H1 (cell line): ENCODE measurements around the gene PIBF1. TPM values are rescaled to one million over a fixed set of nuclear protein-coding genes. Genes with fewer than 3 reads are reported as not detected.

Source experiments
- CTCF ChIA-PET: fragments of 300-600 bp; sonication (Branson Sonifier 250); formaldehyde crosslinking; loops from one replicate; lab custom pipeline; 2021; ENCODE audit not compliant: partially characterized antibody; lab: Charles Lee
- POLR2A ChIA-PET: fragments of 300-600 bp; sonication (Branson Sonifier 250); formaldehyde crosslinking; loops from one replicate; lab custom pipeline; 2021; ENCODE audit warnings: inconsistent platforms; ENCODE audit not compliant: partially characterized antibody; lab: Charles Lee
- DNase-seq, 2 experiments: peaks; one replicate each; pipeline versions ENCODE4 v3.0.0 to v3.0.0-alpha.2; 2010 to 2022; ENCODE audit warnings: low spot score in 2 of 2, low read depth in 1 of 2, mixed read lengths in 1 of 2
- FAIRE-seq: peaks from 2 replicates; lab custom pipeline; 2011; peaks lifted over from hg19 to GRCh38; lab: Jason Lieb, UNC
- H2AFZ ChIP-seq: 2 replicates; pipeline ENCODE4 v1.8.1; 2012; ENCODE audit warnings: low read length, inconsistent platforms
- H2AK5ac ChIP-seq: 2 replicates; pipeline ENCODE4 v1.6.1; 2013; ENCODE audit warnings: low read depth, low read length
- H2BK120ac ChIP-seq: replicated peaks from 2 replicates; pipeline ENCODE3; 2013; ENCODE audit warnings: low read depth, low read length, inconsistent platforms
- H2BK12ac ChIP-seq: 2 replicates; pipeline ENCODE4 v1.6.1; 2013; ENCODE audit warnings: low read depth, low read length
- H2BK15ac ChIP-seq: 2 replicates; pipeline ENCODE4 v1.6.1; 2013; ENCODE audit warnings: low read length
- H2BK20ac ChIP-seq: 2 replicates; pipeline ENCODE4 v1.6.1; 2013; ENCODE audit warnings: low read length
- H2BK5ac ChIP-seq: 2 replicates; pipeline ENCODE4 v1.6.1; 2013; ENCODE audit warnings: low read depth, low read length
- H3K14ac ChIP-seq: 2 replicates; pipeline ENCODE4 v1.6.1; 2013; ENCODE audit warnings: inconsistent platforms; ENCODE audit not compliant: insufficient read length
- H3K18ac ChIP-seq: 2 replicates; pipeline ENCODE4 v1.6.1; 2013; ENCODE audit warnings: low read length; ENCODE audit errors: extremely low read depth
- H3K23ac ChIP-seq: 2 replicates; pipeline ENCODE4 v1.6.1; 2013; ENCODE audit warnings: inconsistent platforms; ENCODE audit not compliant: insufficient read length
- H3K23me2 ChIP-seq: 2 replicates; pipeline ENCODE4 v1.6.1; 2013; ENCODE audit warnings: low read depth, low read length
- H3K27ac ChIP-seq: 2 replicates; pipeline ENCODE4 v1.6.1; 2011; ENCODE audit warnings: low read depth, low read length, inconsistent platforms
- H3K27me3 ChIP-seq, 4 experiments: replicated peaks in 1 of 4; 1 replicate in 1 of 4; 2 replicates in 3 of 4; pipeline versions ENCODE4 v1.6.1 to v1.8.1; 2011 to 2013; ENCODE audit warnings: low read length in 3 of 4, mild to moderate bottlenecking in 3 of 4, inconsistent platforms in 2 of 4, mixed read lengths in 2 of 4, moderate library complexity in 1 of 4; ENCODE audit not compliant: control insufficient read depth in 3 of 4, insufficient read depth in 3 of 4; ENCODE audit errors: extremely low read depth in 1 of 4
- H3K36me3 ChIP-seq, 4 experiments: 2 replicates each; pipeline versions ENCODE4 v1.6.1 to v1.8.1; 2011 to 2013; ENCODE audit warnings: mild to moderate bottlenecking in 4 of 4, low read length in 3 of 4, moderate library complexity in 2 of 4, control low read depth in 1 of 4, inconsistent platforms in 1 of 4; ENCODE audit not compliant: insufficient read depth in 4 of 4, control insufficient read depth in 2 of 4
- H3K4ac ChIP-seq: replicated peaks from 2 replicates; pipeline ENCODE3; 2013; ENCODE audit warnings: low read length, low read depth, mixed read lengths, inconsistent platforms; ENCODE audit not compliant: insufficient read length
- H3K4me1 ChIP-seq, 4 experiments: replicated peaks in 1 of 4; 1 replicate in 1 of 4; 2 replicates in 3 of 4; pipeline versions ENCODE4 v1.6.1 to v1.8.1; 2011 to 2013; ENCODE audit warnings: low read length in 3 of 4, inconsistent platforms in 2 of 4, mixed read lengths in 1 of 4; ENCODE audit not compliant: insufficient read depth in 4 of 4, control insufficient read depth in 3 of 4
- H3K4me2 ChIP-seq, 2 experiments: 2 replicates each; pipeline versions ENCODE4 v1.6.1 to v1.8.1; 2011 to 2013; ENCODE audit warnings: low read depth in 2 of 2, low read length in 2 of 2, control low read depth in 1 of 2, inconsistent platforms in 1 of 2, mild to moderate bottlenecking in 1 of 2; ENCODE audit not compliant: insufficient read depth in 1 of 2
- H3K4me3 ChIP-seq, 4 experiments: fragments of 200-600, 300-600 bp in 1 of 4; sonication (generic), shearing (Covaris generic), sonication (Bioruptor Twin) in 1 of 4; 2 replicates each; pipeline versions ENCODE4 v1.5.1 to v1.8.1; 2011 to 2016; ENCODE audit warnings: low read length in 4 of 4, low read depth in 3 of 4, control low read depth in 2 of 4, inconsistent platforms in 2 of 4, mild to moderate bottlenecking in 2 of 4, mixed read lengths in 1 of 4, moderate library complexity in 1 of 4; ENCODE audit not compliant: insufficient read depth in 2 of 4; ENCODE audit errors: extremely low read depth in 1 of 4
- H3K56ac ChIP-seq: replicated peaks from 2 replicates; pipeline ENCODE3; 2013; ENCODE audit warnings: low read depth, mild to moderate bottlenecking, mixed read lengths, low read length, inconsistent platforms; ENCODE audit not compliant: insufficient read length
- H3K79me1 ChIP-seq: 2 replicates; pipeline ENCODE4 v1.6.1; 2013; ENCODE audit warnings: low read depth, low read length, control low read depth
- H3K79me2 ChIP-seq, 2 experiments: 2 replicates each; pipeline versions ENCODE4 v1.6.1 to v1.8.1; 2012 to 2013; ENCODE audit warnings: low read length in 2 of 2, mild to moderate bottlenecking in 2 of 2, inconsistent platforms in 1 of 2; ENCODE audit not compliant: insufficient read depth in 2 of 2, control insufficient read depth in 1 of 2
- H3K9ac ChIP-seq, 4 experiments: replicated peaks in 1 of 4; 1 replicate in 1 of 4; 2 replicates in 3 of 4; pipeline versions ENCODE4 v1.6.1 to v1.8.1; 2011 to 2013; ENCODE audit warnings: low read depth in 3 of 4, low read length in 3 of 4, control low read depth in 2 of 4, mild to moderate bottlenecking in 2 of 4, moderate library complexity in 2 of 4, inconsistent platforms in 1 of 4; ENCODE audit errors: extremely low read depth in 1 of 4
- H3K9me3 ChIP-seq, 2 experiments: 2 replicates each; pipeline versions ENCODE4 v1.6.1 to v1.8.1; 2012 to 2013; ENCODE audit warnings: mild to moderate bottlenecking in 2 of 2, moderate library complexity in 2 of 2, control low read depth in 1 of 2, inconsistent platforms in 1 of 2, low read depth in 1 of 2, low read length in 1 of 2, mixed read lengths in 1 of 2; ENCODE audit not compliant: insufficient read depth in 2 of 2
- H4K20me1 ChIP-seq, 2 experiments: replicated peaks in 1 of 2; 2 replicates each; pipeline versions ENCODE3 to v1.8.1; 2011 to 2013; ENCODE audit warnings: inconsistent platforms in 2 of 2, low read length in 2 of 2, mild to moderate bottlenecking in 1 of 2; ENCODE audit not compliant: insufficient read depth in 2 of 2, control insufficient read depth in 1 of 2
- H4K5ac ChIP-seq: 2 replicates; pipeline ENCODE4 v1.6.1; 2013; ENCODE audit warnings: low read length, low read depth, mixed read lengths, inconsistent platforms; ENCODE audit not compliant: insufficient read length
- H4K8ac ChIP-seq: 2 replicates; pipeline ENCODE4 v1.8.0; 2013; ENCODE audit warnings: mild to moderate bottlenecking, moderate library complexity, low read length, inconsistent platforms; ENCODE audit not compliant: insufficient read depth; ENCODE audit errors: extremely low read depth
- H4K91ac ChIP-seq: replicated peaks from 2 replicates; pipeline ENCODE3; 2013; ENCODE audit warnings: low read length, mixed read lengths, inconsistent platforms; ENCODE audit not compliant: insufficient read length
- ATF2 ChIP-seq: IDR thresholded peaks from 2 replicates; pipeline ENCODE4 v1.6.1; 2012; ENCODE audit warnings: low read length, inconsistent platforms
- BACH1 ChIP-seq: IDR thresholded peaks from 2 replicates; pipeline ENCODE4 v1.6.1; 2012; ENCODE audit warnings: low read length, improper control_type of control experiment
- CBX8 ChIP-seq: fragments of 300-800, 300-1000 bp; sonication (generic); IDR thresholded peaks from 2 replicates; pipeline ENCODE4 v1.7.1; 2016; ENCODE audit warnings: low read depth, low read length, borderline replicate concordance
- E2F6 ChIP-seq: IDR thresholded peaks from 2 replicates; pipeline ENCODE4 v1.6.1; 2012; ENCODE audit warnings: inconsistent platforms
- HDAC2 ChIP-seq, 2 experiments: fragments of 300-600 bp in 1 of 2; sonication (generic) in 1 of 2; IDR thresholded peaks; 2 replicates each; pipeline ENCODE4 v1.6.1; 2011 to 2012; ENCODE audit warnings: low read depth in 2 of 2, low read length in 2 of 2, mild to moderate bottlenecking in 2 of 2, moderate library complexity in 2 of 2, borderline replicate concordance in 1 of 2, inconsistent platforms in 1 of 2
- NRF1 ChIP-seq: IDR thresholded peaks from 2 replicates; pipeline ENCODE4 v1.6.1; 2011; ENCODE audit warnings: mild to moderate bottlenecking, low read depth, low read length, improper control_type of control experiment
- SIRT6 ChIP-seq: IDR thresholded peaks from one replicate; pipeline ENCODE4 v1.7.1; 2012; ENCODE audit warnings: low read length, inconsistent platforms
- SP1 ChIP-seq: IDR thresholded peaks from 2 replicates; pipeline ENCODE4 v1.6.1; 2011; ENCODE audit warnings: low read depth, low read length
- WGBS, 2 experiments: shearing (Covaris generic) in 1 of 2; methylation state at CpG; one replicate each; pipeline versions ENCODE4 v1.1.6 to v1.1.7; 2013 to 2015; ENCODE audit warnings: low lambda C conversion rate in 2 of 2, mixed read lengths in 2 of 2, inconsistent platforms in 1 of 2, low coverage in 1 of 2, missing lambda C conversion rate in 1 of 2; ENCODE audit not compliant: insufficient replicate concordance in 2 of 2, insufficient coverage in 1 of 2, insufficient read length in 1 of 2; ENCODE audit errors: extremely low coverage in 1 of 2, missing lambda C conversion rate in 1 of 2; 5-methylcytosine and 5-hydroxymethylcytosine counted together
- polyA plus RNA-seq, 7 experiments: library from polyadenylated mRNA; depleted of rRNA in 3 of 7; stranded (reverse) in 5 of 7; unstranded in 2 of 7; fragments of >200 nt in 5 of 7; fragments of 200-250 nt in 2 of 7; gene quantifications; 1 replicate in 5 of 7; 2 replicates in 1 of 7; 4 replicates in 1 of 7; pipeline versions ENCODE4 v1.2.1 to v1.2.3, GENCODE V29; 2011 to 2013; ENCODE audit warnings: missing spikeins in 2 of 7, mixed read lengths in 2 of 7
- total RNA-seq: library from RNA; stranded (reverse); fragmentation: NEBNext Ultra II Directional; extraction: Animal tissue kit (Norgen Biotek cat#: 25700); gene quantifications from 2 replicates; pipeline ENCODE4 v1.2.1, GENCODE V29; 2021

The PIBF1 gene
- total and polyA plus RNA-seq, 2 of the 8 experiments (the other 6 are each of a cell fraction or from before 2014, with no cell fraction given) = 1.1 to 13.2 TPM

GRCh38 chr13:72970301-72970880 lies 188.5 kb downstream of the PIBF1 start:
- H2AFZ ChIP-seq = no peak overlapping the region
- H4K20me1 ChIP-seq = no peaks in the 10 kb centered on the region
- no peak for FAIRE-seq

More at GRCh38 chr13:72970301-72970880, 188.5 kb downstream of the PIBF1 start:
- H3K4me3 ChIP-seq = no peak overlapping the region
- H2BK5ac ChIP-seq = no peak overlapping the region
- H3K4me2 ChIP-seq = no peak overlapping the region
- no peak overlapping the region for H3K56ac ChIP-seq
- no peak overlapping the region for H3K14ac ChIP-seq
- no peak overlapping the region for H3K9ac ChIP-seq
- ChIA-PET POLR2A (no interaction called here), CTCF (interaction anchor here (1.1 to 2.0 kb wide), 3 partner anchors 9 to 17 kb away, joined by 3 to 7 read pairs (median 3); no protein-coding TSS in a partner anchor)
- no peaks in the 10 kb centered on the region for H3K9me3 ChIP-seq
- H3K23me2 ChIP-seq = no peaks in the 10 kb centered on the region
- H3K4me1 ChIP-seq = no peaks in the 10 kb centered on the region; a peak in 1 of 7 replicates
- no peak overlapping the region for H3K27ac ChIP-seq
- TF ChIP-seq HDAC2 (IDR thresholded peaks at IDR 0.05; ENCODE audit: borderline replicate concordance in 1 of 2, low read depth in 2 of 2, low read length in 2 of 2) (no peak), E2F6 (no peak), ATF2 (no peak), BACH1 (no peak), SP1 (no peak), NRF1 (no peak), SIRT6 (no peak), CBX8 (no peak)
- DNase-seq = no peak
- H3K27me3 ChIP-seq = peaks cover 0 to 1% (median 0%) of the 10 kb centered on the region in 4 experiments; a peak in 1 of 7 replicates
- no peak overlapping the region for H2BK20ac ChIP-seq
- WGBS, 2 experiments = 96% methylated on average over 2 of the region's 2 CpGs; no CpG with 5 or more reads in 1 of the 2 experiments
- no peak overlapping the region for H2BK12ac ChIP-seq
- no peak overlapping the region for H3K18ac ChIP-seq
- no peak overlapping the region for H2BK120ac ChIP-seq
- H3K79me2 ChIP-seq = no peaks in the 10 kb centered on the region
- no peak overlapping the region for H2BK15ac ChIP-seq
- no peak overlapping the region for H3K4ac ChIP-seq
- no peaks in the 10 kb centered on the region for H3K36me3 ChIP-seq
- H4K91ac ChIP-seq = no peak overlapping the region
- no peaks in the 10 kb centered on the region for H3K79me1 ChIP-seq
- no peak overlapping the region for H3K23ac ChIP-seq
- no peak overlapping the region for H4K8ac ChIP-seq
- H4K5ac ChIP-seq = no peak overlapping the region
- H2AK5ac ChIP-seq = no peak overlapping the region
